B cell (primary cell): ENCODE measurements around the gene SEMA6C. TPM values are rescaled to one million over a fixed set of nuclear protein-coding genes. Genes with fewer than 3 reads are reported as not detected.

Experiments
- ATAC-seq: fragments of 200-7000 bp; cut with Tn5 transposase; one replicate; pipeline ENCODE4 v1.10.0; 2021; ENCODE audit warnings: low read depth, mild to moderate bottlenecking, moderate number of reproducible peaks, moderate library complexity
- CTCF ChIA-PET: fragments of 350-600 bp; sonication (Branson Sonifier 250); formaldehyde crosslinking; loops from one replicate; lab custom pipeline; 2021; ENCODE audit warnings: antibody characterized with exemption, inconsistent platforms; lab: Charles Lee
- POLR2A ChIA-PET: fragments of 350-600 bp; sonication (Branson Sonifier 250); formaldehyde crosslinking; loops from one replicate; lab custom pipeline; 2021; ENCODE audit warnings: antibody characterized with exemption; lab: Charles Lee
- DNase-seq: peaks from one replicate; pipeline ENCODE4 v3.0.0; 2013
- H2AFZ ChIP-seq: 2 replicates; pipeline ENCODE4 v1.6.1; 2012; ENCODE audit warnings: mild to moderate bottlenecking, low read depth, low read length; ENCODE audit not compliant: insufficient read depth, poor library complexity, severe bottlenecking
- H3K27ac ChIP-seq, 2 donors: 1 replicate in 1 of 2; 2 replicates in 1 of 2; pipeline ENCODE4 v1.5.1; 2012 to 2013; ENCODE audit warnings: low read length in 2 of 2, mild to moderate bottlenecking in 2 of 2, moderate library complexity in 1 of 2
- H3K27me3 ChIP-seq, 4 experiments: fragments of 200-600 bp in 1 of 4; sonication (generic) in 1 of 4; replicated peaks in 1 of 4; 1 replicate in 2 of 4; 2 replicates in 2 of 4; pipeline versions ENCODE4 v1.6.1 to v1.7.0; 2013 to 2016; ENCODE audit warnings: low read length in 3 of 4, mild to moderate bottlenecking in 2 of 4, mixed read lengths in 1 of 4, moderate library complexity in 1 of 4; ENCODE audit not compliant: insufficient read depth in 4 of 4, control insufficient read depth in 3 of 4; ENCODE audit errors: control extremely low read depth in 1 of 4
- H3K36me3 ChIP-seq, 2 experiments: replicated peaks in 1 of 2; 1 replicate in 1 of 2; 2 replicates in 1 of 2; pipeline versions ENCODE4 v1.6.1 to v1.7.1; 2013; ENCODE audit warnings: low read length in 1 of 2; ENCODE audit not compliant: insufficient read depth in 2 of 2, control insufficient read depth in 1 of 2; ENCODE audit errors: control extremely low read depth in 1 of 2, extremely low read depth in 1 of 2
- H3K4me1 ChIP-seq, 2 donors: fragments of 200-600 bp in 1 of 2; sonication (generic) in 1 of 2; 1 replicate in 1 of 2; 2 replicates in 1 of 2; pipeline versions ENCODE4 v1.5.1 to v1.6.1; 2013 to 2017; ENCODE audit warnings: low read length in 2 of 2; ENCODE audit not compliant: control insufficient read depth in 2 of 2, insufficient read depth in 2 of 2
- H3K4me2 ChIP-seq: replicated peaks from 2 replicates; pipeline ENCODE3; 2012; ENCODE audit warnings: mild to moderate bottlenecking, low read depth, low read length; ENCODE audit not compliant: poor library complexity, severe bottlenecking
- H3K4me3 ChIP-seq, 5 experiments: fragments of 200-600 bp in 1 of 5; sonication (generic) in 1 of 5; 1 replicate in 3 of 5; 2 replicates in 2 of 5; pipeline versions ENCODE4 v1.5.1 to v1.7.0; 2011 to 2016; ENCODE audit warnings: low read length in 4 of 5, mild to moderate bottlenecking in 4 of 5, low read depth in 2 of 5, control low read depth in 1 of 5, moderate library complexity in 1 of 5; ENCODE audit not compliant: insufficient read depth in 1 of 5; ENCODE audit errors: control extremely low read depth in 1 of 5, extremely low read depth in 1 of 5
- H3K79me2 ChIP-seq: fragments of 200-600 bp; sonication (generic); one replicate; pipeline ENCODE4 v1.6.0; 2016; ENCODE audit warnings: low read length; ENCODE audit not compliant: control insufficient read depth, insufficient read depth
- H3K9ac ChIP-seq: fragments of 200-600 bp; sonication (generic); 2 replicates; pipeline ENCODE4 v1.6.1; 2017; ENCODE audit warnings: mild to moderate bottlenecking, low read length, moderate library complexity
- H3K9me3 ChIP-seq, 3 donors: one replicate each; pipeline versions ENCODE4 v1.6.1 to v1.7.1; 2013; ENCODE audit warnings: low read length in 2 of 3; ENCODE audit not compliant: control insufficient read depth in 2 of 3, insufficient read depth in 1 of 3; ENCODE audit errors: control extremely low read depth in 1 of 3
- H4K20me1 ChIP-seq: 2 replicates; pipeline ENCODE4 v1.6.0; 2012; ENCODE audit warnings: mild to moderate bottlenecking, low read length; ENCODE audit not compliant: insufficient read depth, control insufficient read depth, poor library complexity, severe bottlenecking
- H3K27ac Mint-ChIP-seq: one replicate; pipeline ENCODE4 v1.8.0; 2021; ENCODE audit warnings: mixed read lengths
- H3K27me3 Mint-ChIP-seq: one replicate; pipeline ENCODE4 v1.8.0; 2021; ENCODE audit warnings: mixed read lengths
- H3K4me1 Mint-ChIP-seq: one replicate; pipeline ENCODE4 v1.8.0; 2021; ENCODE audit warnings: mixed read lengths
- H3K4me3 Mint-ChIP-seq: one replicate; pipeline ENCODE4 v1.8.0; 2021; ENCODE audit warnings: mixed read lengths
- H3K9me3 Mint-ChIP-seq: one replicate; pipeline ENCODE4 v1.8.0; 2022; ENCODE audit warnings: mixed read lengths; ENCODE audit not compliant: insufficient read depth
- EZH2 ChIP-seq: IDR thresholded peaks from 2 replicates; pipeline ENCODE4 v1.6.1; 2012; ENCODE audit warnings: borderline replicate concordance, low read depth, mild to moderate bottlenecking, moderate library complexity, low read length; ENCODE audit not compliant: insufficient read depth, poor library complexity, severe bottlenecking
- WGBS: methylation state at CpG from one replicate; pipeline ENCODE4 v1.1.5; 2013; ENCODE audit warnings: missing lambda C conversion rate; ENCODE audit not compliant: insufficient coverage; 5-methylcytosine and 5-hydroxymethylcytosine counted together
- intact Hi-C: fragments of 100-400 bp; cut with micrococcal nuclease; formaldehyde crosslinking; loops from one replicate; pipeline ENCODE4 v1.10.0; 2022
- polyA plus RNA-seq: library from polyadenylated mRNA; depleted of rRNA; stranded (reverse); fragments of >200 nt; gene quantifications from 2 replicates; pipeline ENCODE4 v1.2.3, GENCODE V29; 2012
- total RNA-seq, 2 donors: library from RNA; stranded (reverse); fragments of 120-200 nt in 1 of 2; gene quantifications; 1 replicate in 1 of 2; 2 replicates in 1 of 2; pipeline versions ENCODE4 v1.2.3 to v1.2.4, GENCODE V29; 2013 to 2022
- TF ChIP-seq, protein P1 (sequence below): fragments of 200-600 bp; IDR thresholded peaks from one replicate; pipeline ENCODE4 v1.8.0; 2022; ENCODE audit warnings: antibody characterized with exemption, mild to moderate bottlenecking

The SEMA6C gene
- total and polyA plus RNA-seq, 2 donors (not counting 1 experiment from before 2014, with no cell fraction given): 0.86 to 1.3 TPM

GRCh38 chr1:151134991-151135390 lies 11.4 kb downstream of the SEMA6C start:
- Histone ChIP-seq H3K9me3 (no peaks in the 10 kb centered on the region), H3K27ac (no peak overlapping the region), H3K9ac (no peak overlapping the region), H3K27me3 (peaks cover 0 to 4% (median 0%) of the 10 kb centered on the region in 4 experiments), H3K4me3 (no peak overlapping the region), H3K4me1 (peaks cover 6 to 15% of the 10 kb centered on the region in 2 donors), H2AFZ (no peak overlapping the region), H4K20me1 (no peaks in the 10 kb centered on the region), H3K36me3 (no peaks in the 10 kb centered on the region), H3K4me2 (no peak overlapping the region), H3K79me2 (no peaks in the 10 kb centered on the region)
- H3K27me3 Mint-ChIP-seq: no peaks in the 10 kb centered on the region
- intact Hi-C loops: no loop called here
- no peak for DNase-seq
- CTCF ChIA-PET: interaction anchor here (0.6 to 1.1 kb wide), 3 partner anchors 9 to 34 kb away, joined by 3 read pairs; no protein-coding TSS in a partner anchor
- H3K4me3 Mint-ChIP-seq: no peak overlapping the region
- H3K4me1 Mint-ChIP-seq: peaks cover 14% of the 10 kb centered on the region
- POLR2A ChIA-PET: no interaction called here
- H3K9me3 Mint-ChIP-seq: no peaks in the 10 kb centered on the region
- ATAC-seq: no peak
- H3K27ac Mint-ChIP-seq: no peak overlapping the region
- TF ChIP-seq, protein P1, sequence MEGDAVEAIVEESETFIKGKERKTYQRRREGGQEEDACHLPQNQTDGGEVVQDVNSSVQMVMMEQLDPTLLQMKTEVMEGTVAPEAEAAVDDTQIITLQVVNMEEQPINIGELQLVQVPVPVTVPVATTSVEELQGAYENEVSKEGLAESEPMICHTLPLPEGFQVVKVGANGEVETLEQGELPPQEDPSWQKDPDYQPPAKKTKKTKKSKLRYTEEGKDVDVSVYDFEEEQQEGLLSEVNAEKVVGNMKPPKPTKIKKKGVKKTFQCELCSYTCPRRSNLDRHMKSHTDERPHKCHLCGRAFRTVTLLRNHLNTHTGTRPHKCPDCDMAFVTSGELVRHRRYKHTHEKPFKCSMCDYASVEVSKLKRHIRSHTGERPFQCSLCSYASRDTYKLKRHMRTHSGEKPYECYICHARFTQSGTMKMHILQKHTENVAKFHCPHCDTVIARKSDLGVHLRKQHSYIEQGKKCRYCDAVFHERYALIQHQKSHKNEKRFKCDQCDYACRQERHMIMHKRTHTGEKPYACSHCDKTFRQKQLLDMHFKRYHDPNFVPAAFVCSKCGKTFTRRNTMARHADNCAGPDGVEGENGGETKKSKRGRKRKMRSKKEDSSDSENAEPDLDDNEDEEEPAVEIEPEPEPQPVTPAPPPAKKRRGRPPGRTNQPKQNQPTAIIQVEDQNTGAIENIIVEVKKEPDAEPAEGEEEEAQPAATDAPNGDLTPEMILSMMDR: no peak
- no peak for TF ChIP-seq EZH2
- 98% methylated on average over 6 of the region's 7 CpGs for WGBS

DNA sequence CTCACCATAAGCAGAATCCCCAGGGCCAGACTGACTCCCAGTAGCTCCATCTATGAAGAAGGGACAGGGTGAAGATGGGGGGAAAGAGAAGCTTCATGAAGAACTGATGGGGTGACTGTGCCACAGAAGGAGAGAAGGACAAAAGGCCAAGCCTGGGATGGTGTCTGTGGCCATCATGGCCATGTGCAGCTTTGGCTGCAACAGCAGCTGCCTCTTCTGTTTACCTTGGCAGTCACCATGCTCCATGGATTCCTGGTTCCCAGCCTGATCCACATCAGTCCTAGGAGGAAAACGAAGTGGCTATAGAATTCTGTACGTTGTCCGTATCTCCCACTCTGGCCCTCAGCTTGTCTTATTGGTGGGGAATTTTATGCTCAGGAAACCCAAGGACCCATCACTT lies 12.0 kb downstream of the SEMA6C start:
- Histone ChIP-seq H3K79me2 (no peaks in the 10 kb centered on the region), H3K9me3 (no peaks in the 10 kb centered on the region), H3K27me3 (peaks cover 0 to 4% (median 0%) of the 10 kb centered on the region in 4 experiments), H3K4me2 (no peak overlapping the region), H3K4me1 (peaks cover 6 to 15% of the 10 kb centered on the region in 2 donors), H3K4me3 (no peak overlapping the region), H4K20me1 (no peaks in the 10 kb centered on the region), H3K27ac (no peak overlapping the region), H2AFZ (no peak overlapping the region), H3K36me3 (no peaks in the 10 kb centered on the region), H3K9ac (no peak overlapping the region)
- ChIA-PET POLR2A (interaction anchor here (0.6 kb wide), 1 partner anchor 128 kb away, joined by 3 read pairs; no protein-coding TSS in a partner anchor), CTCF (interaction anchor here (0.8 to 1.1 kb wide), 2 partner anchors 21 to 35 kb away, joined by 3 to 4 read pairs; no protein-coding TSS in a partner anchor)
- DNase-seq: no peak
- no CpG with 5 or more reads among the region's 3 CpGs for WGBS
- no peak for ATAC-seq
- no peak for TF ChIP-seq EZH2
- TF ChIP-seq, protein P1: no peak
- peaks cover 14% of the 10 kb centered on the region for H3K4me1 Mint-ChIP-seq
- intact Hi-C loops: no loop called here
- no peaks in the 10 kb centered on the region for H3K9me3 Mint-ChIP-seq
- no peaks in the 10 kb centered on the region for H3K27me3 Mint-ChIP-seq
- H3K4me3 Mint-ChIP-seq: no peak overlapping the region
- no peak overlapping the region for H3K27ac Mint-ChIP-seq
